Hepatocyte (in vitro differentiated cells): ENCODE measurements around the gene VAV2. TPM values are rescaled to one million over a fixed set of nuclear protein-coding genes. Genes with fewer than 3 reads are reported as not detected.

Source experiments
- DNase-seq: peaks from one replicate; pipeline ENCODE4 v3.0.0-alpha.2; 2016; ENCODE audit warnings: low spot score
- H2AFZ ChIP-seq: fragments of 200-600 bp; sonication (generic); 2 replicates; pipeline ENCODE4 v1.6.0; 2016; ENCODE audit warnings: antibody characterized with exemption, mild to moderate bottlenecking
- H3K27ac ChIP-seq: fragments of 200-600 bp; sonication (generic); 2 replicates; pipeline ENCODE4 v1.5.1; 2016; ENCODE audit warnings: mild to moderate bottlenecking
- H3K27me3 ChIP-seq: fragments of 200-600 bp; sonication (generic); 2 replicates; pipeline ENCODE4 v1.6.1; 2016
- H3K36me3 ChIP-seq: fragments of 200-600 bp; sonication (generic); replicated peaks from 2 replicates; pipeline ENCODE4 v1.5.1; 2016; ENCODE audit warnings: low read depth; ENCODE audit not compliant: insufficient read depth
- H3K4me1 ChIP-seq: fragments of 200-600 bp; sonication (generic); 2 replicates; pipeline ENCODE4 v1.5.1; 2016; ENCODE audit warnings: mild to moderate bottlenecking, moderate library complexity; ENCODE audit not compliant: insufficient read depth
- H3K4me2 ChIP-seq: fragments of 200-600 bp; sonication (generic); 2 replicates; pipeline ENCODE4 v1.6.0; 2016
- H3K4me3 ChIP-seq: fragments of 200-600 bp; sonication (generic); 2 replicates; pipeline ENCODE4 v1.5.1; 2016; ENCODE audit warnings: mild to moderate bottlenecking
- H3K79me2 ChIP-seq: fragments of 200-600 bp; sonication (generic); 2 replicates; pipeline ENCODE4 v1.6.0; 2017; ENCODE audit warnings: mild to moderate bottlenecking
- H3K9me2 ChIP-seq: fragments of 200-600 bp; sonication (generic); replicated peaks from 2 replicates; pipeline ENCODE4 v1.6.0; 2017; ENCODE audit warnings: mild to moderate bottlenecking; ENCODE audit not compliant: insufficient read depth
- H3K9me3 ChIP-seq: fragments of 200-600 bp; sonication (generic); 2 replicates; pipeline ENCODE4 v1.5.1; 2016; ENCODE audit warnings: low read depth, mild to moderate bottlenecking
- H4K20me1 ChIP-seq: fragments of 200-600 bp; sonication (generic); 2 replicates; pipeline ENCODE4 v1.6.0; 2016; ENCODE audit warnings: mild to moderate bottlenecking; ENCODE audit not compliant: insufficient read depth, poor library complexity, severe bottlenecking
- EZH2 ChIP-seq: fragments of 200-600 bp; sonication (generic); IDR thresholded peaks from 2 replicates; pipeline ENCODE4 v1.6.1; 2016; ENCODE audit warnings: antibody characterized with exemption, mild to moderate bottlenecking, borderline replicate concordance
- EZH2phosphoT487 ChIP-seq: fragments of 200-600 bp; sonication (generic); IDR thresholded peaks from one replicate; pipeline ENCODE4 v1.6.1; 2018; ENCODE audit warnings: antibody characterized with exemption, mild to moderate bottlenecking, low read depth, moderate library complexity; ENCODE audit not compliant: unreplicated experiment, severe bottlenecking
- WGBS: methylation state at CpG from one replicate; pipeline ENCODE4 v1.1.6; 2016; ENCODE audit warnings: low lambda C conversion rate; ENCODE audit errors: missing lambda C conversion rate; 5-methylcytosine and 5-hydroxymethylcytosine counted together
- polyA plus RNA-seq: library from polyadenylated mRNA; unstranded; fragments of >200 nt; fragmentation: Nextera tagmentation; extraction: Ambion mirVana; gene quantifications from 2 replicates; pipeline ENCODE4 v1.2.1, GENCODE V29; 2016
- total RNA-seq: library from RNA; depleted of rRNA; stranded (reverse); fragments of >200 nt; gene quantifications from 2 replicates; pipeline ENCODE4 v1.2.3, GENCODE V29; 2014
- TF ChIP-seq, protein P1 (sequence below): fragments of 200-600 bp; sonication (generic); IDR thresholded peaks from 2 replicates; pipeline ENCODE4 v1.5.1; 2016; ENCODE audit warnings: antibody characterized with exemption, mild to moderate bottlenecking; ENCODE audit not compliant: poor library complexity

The VAV2 gene
- total and polyA plus RNA-seq, 2 experiments from 2014 or later, result 24.9 to 27.7 TPM

DNA sequence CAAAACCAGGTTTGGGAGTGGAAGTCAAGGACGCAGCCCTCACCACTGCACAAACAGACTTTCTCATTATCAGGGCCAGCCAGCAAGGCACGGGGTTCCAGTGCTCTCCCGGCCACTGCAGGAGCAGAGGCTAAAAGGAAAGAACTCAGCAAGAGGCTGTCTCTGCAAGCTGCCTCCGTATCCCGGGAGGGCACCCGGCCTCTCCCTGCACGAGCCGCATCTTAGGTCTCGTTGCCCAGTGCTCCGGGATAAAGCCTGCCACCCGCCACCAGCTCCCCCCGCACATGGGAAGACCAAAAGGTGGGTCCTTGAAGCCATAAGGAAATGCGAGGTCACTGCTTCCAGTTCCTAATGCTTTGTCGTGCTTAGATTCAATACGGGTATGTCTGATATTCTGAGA, 136.8 kb downstream of the VAV2 start:
- H3K9me2 ChIP-seq, result no peaks in the 10 kb centered on the region
- no peak overlapping the region for H2AFZ ChIP-seq
- H3K4me1 ChIP-seq, result peaks cover 6% of the 10 kb centered on the region
- DNase-seq, result no peak
- H3K9me3 ChIP-seq, result no peaks in the 10 kb centered on the region
- WGBS, result 85% methylated on average over 15 of the region's 15 CpGs
- no peaks in the 10 kb centered on the region for H3K27me3 ChIP-seq
- no peaks in the 10 kb centered on the region for H4K20me1 ChIP-seq
- no peaks in the 10 kb centered on the region for H3K36me3 ChIP-seq
- peak overlapping the region; percentile 97 for H3K27ac ChIP-seq
- peak overlapping the region; percentile 26 for H3K4me2 ChIP-seq
- no peak for TF ChIP-seq EZH2
- TF ChIP-seq EZH2phosphoT487, result no peak
- TF ChIP-seq, protein P1, sequence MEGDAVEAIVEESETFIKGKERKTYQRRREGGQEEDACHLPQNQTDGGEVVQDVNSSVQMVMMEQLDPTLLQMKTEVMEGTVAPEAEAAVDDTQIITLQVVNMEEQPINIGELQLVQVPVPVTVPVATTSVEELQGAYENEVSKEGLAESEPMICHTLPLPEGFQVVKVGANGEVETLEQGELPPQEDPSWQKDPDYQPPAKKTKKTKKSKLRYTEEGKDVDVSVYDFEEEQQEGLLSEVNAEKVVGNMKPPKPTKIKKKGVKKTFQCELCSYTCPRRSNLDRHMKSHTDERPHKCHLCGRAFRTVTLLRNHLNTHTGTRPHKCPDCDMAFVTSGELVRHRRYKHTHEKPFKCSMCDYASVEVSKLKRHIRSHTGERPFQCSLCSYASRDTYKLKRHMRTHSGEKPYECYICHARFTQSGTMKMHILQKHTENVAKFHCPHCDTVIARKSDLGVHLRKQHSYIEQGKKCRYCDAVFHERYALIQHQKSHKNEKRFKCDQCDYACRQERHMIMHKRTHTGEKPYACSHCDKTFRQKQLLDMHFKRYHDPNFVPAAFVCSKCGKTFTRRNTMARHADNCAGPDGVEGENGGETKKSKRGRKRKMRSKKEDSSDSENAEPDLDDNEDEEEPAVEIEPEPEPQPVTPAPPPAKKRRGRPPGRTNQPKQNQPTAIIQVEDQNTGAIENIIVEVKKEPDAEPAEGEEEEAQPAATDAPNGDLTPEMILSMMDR, result no peak
- peaks cover 33% of the 10 kb centered on the region for H3K79me2 ChIP-seq
- no peak overlapping the region for H3K4me3 ChIP-seq

DNA sequence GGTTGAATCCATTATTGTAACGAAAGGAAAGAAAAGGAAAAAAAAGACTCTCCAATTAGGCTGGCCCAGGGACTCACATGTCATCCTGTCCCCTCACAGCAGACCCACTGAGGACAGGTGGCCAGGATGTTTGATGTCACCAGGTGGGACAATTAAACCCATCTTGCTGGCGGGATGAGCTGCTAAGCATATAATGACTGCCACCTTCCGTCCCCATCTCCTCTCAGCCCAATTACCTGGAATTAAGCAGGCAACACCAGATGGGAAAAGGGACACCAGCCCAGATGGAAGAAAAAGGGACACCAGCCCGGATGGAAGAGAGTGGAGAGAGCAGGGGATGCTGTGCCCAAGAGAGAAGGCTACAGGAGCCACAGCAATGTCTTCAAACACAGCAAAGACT, 137.4 kb downstream of the VAV2 start:
- no peaks in the 10 kb centered on the region for H3K36me3 ChIP-seq
- WGBS, result 91% methylated on average over 4 of the region's 4 CpGs
- H2AFZ ChIP-seq, result no peak overlapping the region
- peak overlapping the region; percentile 97 for H3K27ac ChIP-seq
- H3K9me3 ChIP-seq, result no peaks in the 10 kb centered on the region
- no peak overlapping the region for H3K4me2 ChIP-seq
- H3K4me3 ChIP-seq, result no peak overlapping the region
- peaks cover 39% of the 10 kb centered on the region for H3K79me2 ChIP-seq
- peaks cover 6% of the 10 kb centered on the region for H3K4me1 ChIP-seq
- no peak for DNase-seq
- H3K9me2 ChIP-seq, result no peaks in the 10 kb centered on the region
- no peaks in the 10 kb centered on the region for H4K20me1 ChIP-seq
- no peaks in the 10 kb centered on the region for H3K27me3 ChIP-seq
- TF ChIP-seq EZH2 (no peak), EZH2phosphoT487 (no peak)
- TF ChIP-seq, protein P1, result no peak

DNA sequence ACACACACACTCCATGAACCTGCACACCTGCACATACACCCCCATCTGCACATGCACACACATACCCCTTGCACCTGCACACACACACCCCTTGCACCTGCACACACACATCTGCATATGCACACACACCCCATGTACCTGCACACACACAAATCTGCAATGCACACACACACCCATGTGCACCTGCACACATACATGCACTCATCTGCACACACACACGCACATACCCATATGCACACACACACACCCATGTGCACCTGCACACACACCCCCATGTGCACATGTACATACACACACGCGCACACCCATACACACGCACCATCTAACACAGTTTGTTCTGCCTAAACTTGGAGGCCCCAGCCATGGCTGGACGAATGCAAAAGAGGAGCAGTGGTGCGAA, 138.1 kb downstream of the VAV2 start:
- TF ChIP-seq EZH2 (no peak), EZH2phosphoT487 (no peak)
- TF ChIP-seq, protein P1, result no peak
- no peak overlapping the region for H3K4me2 ChIP-seq
- no peak for DNase-seq
- no peaks in the 10 kb centered on the region for H3K9me2 ChIP-seq
- 99% methylated on average over 6 of the region's 6 CpGs for WGBS
- H2AFZ ChIP-seq, result no peak overlapping the region
- H3K9me3 ChIP-seq, result no peaks in the 10 kb centered on the region
- no peaks in the 10 kb centered on the region for H3K36me3 ChIP-seq
- H3K27me3 ChIP-seq, result no peaks in the 10 kb centered on the region
- H3K4me1 ChIP-seq, result peaks cover 6% of the 10 kb centered on the region
- H3K4me3 ChIP-seq, result no peak overlapping the region
- H3K27ac ChIP-seq, result no peak overlapping the region
- H3K79me2 ChIP-seq, result peaks cover 42% of the 10 kb centered on the region
- H4K20me1 ChIP-seq, result no peaks in the 10 kb centered on the region

DNA sequence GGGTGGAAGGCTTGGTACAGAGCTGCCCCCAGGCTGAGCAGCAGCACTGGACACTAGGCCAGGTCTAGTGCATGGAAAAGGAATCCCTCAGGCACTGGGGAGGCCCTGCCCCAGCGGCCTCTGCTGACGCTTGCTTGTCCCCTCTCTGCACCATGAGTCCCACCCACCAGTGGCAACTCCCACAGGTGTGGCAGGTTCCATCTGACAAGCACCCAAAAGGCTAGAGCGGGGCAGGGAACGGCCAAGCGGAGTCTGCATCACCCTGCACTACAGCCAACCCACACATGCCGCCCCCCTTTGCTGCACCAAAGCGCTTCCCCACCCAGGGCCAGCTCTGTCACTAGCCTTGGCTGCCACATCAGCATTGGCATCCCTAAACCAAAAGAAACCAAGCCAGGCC, 138.8 kb downstream of the VAV2 start:
- Histone ChIP-seq H3K27me3 (no peaks in the 10 kb centered on the region), H3K4me2 (no peak overlapping the region), H3K4me3 (no peak overlapping the region), H3K4me1 (peaks cover 6% of the 10 kb centered on the region), H3K27ac (no peak overlapping the region), H3K9me2 (no peaks in the 10 kb centered on the region), H3K36me3 (no peaks in the 10 kb centered on the region), H4K20me1 (no peaks in the 10 kb centered on the region), H3K9me3 (no peaks in the 10 kb centered on the region), H3K79me2 (peaks cover 40% of the 10 kb centered on the region), H2AFZ (no peak overlapping the region)
- whole genome bisulfite sequencing, result 92% methylated on average over 7 of the region's 7 CpGs
- TF ChIP-seq EZH2, result no peak
- TF ChIP-seq, protein P1, result no peak
- no peak for TF ChIP-seq EZH2phosphoT487
- no peak for DNase-seq
